ENCODE measurements around the gene TBCD.

DNA sequence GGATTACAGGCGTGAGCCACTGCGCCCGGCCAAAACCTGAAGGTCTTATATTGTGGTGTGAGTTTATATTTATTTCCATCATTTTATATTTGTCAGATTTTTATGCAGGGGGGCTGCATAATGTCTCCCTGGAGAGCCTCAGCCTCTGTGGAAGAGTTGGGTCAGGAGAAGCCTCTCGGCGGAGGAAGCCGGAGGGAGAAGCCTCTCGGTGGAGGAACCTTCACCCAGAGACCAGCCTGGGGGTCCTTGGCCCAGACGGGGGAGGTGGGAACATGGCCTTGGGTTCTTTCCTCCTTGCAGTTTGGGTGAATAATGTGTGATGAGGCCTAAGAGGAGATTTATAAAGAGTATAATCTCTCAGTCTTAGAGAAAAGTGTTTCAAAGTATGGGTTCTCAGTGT is 110.3 kb downstream of the TBCD start:
- TF ChIP-seq, protein P1, sequence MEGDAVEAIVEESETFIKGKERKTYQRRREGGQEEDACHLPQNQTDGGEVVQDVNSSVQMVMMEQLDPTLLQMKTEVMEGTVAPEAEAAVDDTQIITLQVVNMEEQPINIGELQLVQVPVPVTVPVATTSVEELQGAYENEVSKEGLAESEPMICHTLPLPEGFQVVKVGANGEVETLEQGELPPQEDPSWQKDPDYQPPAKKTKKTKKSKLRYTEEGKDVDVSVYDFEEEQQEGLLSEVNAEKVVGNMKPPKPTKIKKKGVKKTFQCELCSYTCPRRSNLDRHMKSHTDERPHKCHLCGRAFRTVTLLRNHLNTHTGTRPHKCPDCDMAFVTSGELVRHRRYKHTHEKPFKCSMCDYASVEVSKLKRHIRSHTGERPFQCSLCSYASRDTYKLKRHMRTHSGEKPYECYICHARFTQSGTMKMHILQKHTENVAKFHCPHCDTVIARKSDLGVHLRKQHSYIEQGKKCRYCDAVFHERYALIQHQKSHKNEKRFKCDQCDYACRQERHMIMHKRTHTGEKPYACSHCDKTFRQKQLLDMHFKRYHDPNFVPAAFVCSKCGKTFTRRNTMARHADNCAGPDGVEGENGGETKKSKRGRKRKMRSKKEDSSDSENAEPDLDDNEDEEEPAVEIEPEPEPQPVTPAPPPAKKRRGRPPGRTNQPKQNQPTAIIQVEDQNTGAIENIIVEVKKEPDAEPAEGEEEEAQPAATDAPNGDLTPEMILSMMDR (IDR thresholded peaks at IDR 0.05): no peak
- TF ChIP-seq ZFX (IDR thresholded peaks at IDR 0.05; ENCODE audit: borderline replicate concordance): no peak

Data from 22Rv1 (cell line).